ENCODE results near the gene ANKRD63.

Gene ANKRD63

GRCh38 chr15:40287968-40288367, 5.1 kb upstream of the ANKRD63 start:
- H3K4me3 ChIP-seq (ENCODE audit: low read depth, low read length) = no peak overlapping the region
- no peak for TF ChIP-seq CTCF (IDR thresholded peaks at IDR 0.05; ENCODE audit: low read depth, low read length)

- H3K4me3 ChIP-seq (ENCODE audit: low read depth, low read length) = no peak overlapping the region
- TF ChIP-seq CTCF (IDR thresholded peaks at IDR 0.05; ENCODE audit: low read depth, low read length) = no peak
These were observed 4.6 kb upstream of the ANKRD63 start for GRCh38 chr15:40287505-40287904.

GRCh38 chr15:40286794-40287193, 3.9 kb upstream of the ANKRD63 start:
- no peak for TF ChIP-seq CTCF (IDR thresholded peaks at IDR 0.05; ENCODE audit: low read depth, low read length)

GRCh38 chr15:40286061-40286532, 3.2 kb upstream of the ANKRD63 start:
- TF ChIP-seq CTCF (IDR thresholded peaks at IDR 0.05; ENCODE audit: low read depth, low read length) = no peak
- no peak overlapping the region for H3K4me3 ChIP-seq (ENCODE audit: low read depth, low read length)

More at GRCh38 chr15:40286794-40287193, 3.9 kb upstream of the ANKRD63 start:
- no peak overlapping the region for H3K4me3 ChIP-seq (ENCODE audit: low read depth, low read length)

- H3K4me3 ChIP-seq (ENCODE audit: low read depth, low read length) = no peak overlapping the region
- no peak for TF ChIP-seq CTCF (IDR thresholded peaks at IDR 0.05; ENCODE audit: low read depth, low read length)
These were observed 2.7 kb upstream of the ANKRD63 start for GRCh38 chr15:40285554-40286011.

GRCh38 chr15:40285151-40285550, 2.3 kb upstream of the ANKRD63 start:
- no peak overlapping the region for H3K4me3 ChIP-seq (ENCODE audit: low read depth, low read length)
- no peak for TF ChIP-seq CTCF (IDR thresholded peaks at IDR 0.05; ENCODE audit: low read depth, low read length)

GRCh38 chr15:40283615-40284300, 894 bp upstream of the ANKRD63 start:
- no peak overlapping the region for H3K4me3 ChIP-seq (ENCODE audit: low read depth, low read length)

More at GRCh38 chr15:40283615-40284300, 894 bp upstream of the ANKRD63 start:
- no peak for TF ChIP-seq CTCF (IDR thresholded peaks at IDR 0.05; ENCODE audit: low read depth, low read length)
